ENCODE data around the gene LIMS2. TPM values are rescaled to one million over a fixed set of nuclear protein-coding genes. Genes with fewer than 3 reads are reported as not detected.

Gene LIMS2
- total and polyA plus RNA-seq, 2 of the 8 experiments (the other 6 are each of a cell fraction or from before 2014, with no cell fraction given), result 3.3 to 4.8 TPM

GRCh38 chr2:127619877-127620705, 55.2 kb downstream of the LIMS2 start (continued):
- TF ChIP-seq USF2 (IDR thresholded peaks at IDR 0.05; ENCODE audit: low read length) (no peak), JUND (IDR thresholded peaks at IDR 0.05; ENCODE audit: low read length) (no peak), POLR2AphosphoS5 (IDR thresholded peaks at IDR 0.05; ENCODE audit: low read depth, low read length) (no peak), CTBP2 (IDR thresholded peaks at IDR 0.05; ENCODE audit: borderline replicate concordance, insufficient read depth, insufficient read length, low read length) (no peak)
